SK-MEL-5 (cell line): ENCODE results near the gene XPNPEP1. TPM values are rescaled to one million over a fixed set of nuclear protein-coding genes. Genes with fewer than 3 reads are reported as not detected.

ENCODE experiments used
- DNase-seq: peaks from one replicate; pipeline ENCODE4 v3.0.0-alpha.2; 2016; ENCODE audit warnings: low read depth, low spot score
- in situ Hi-C: cut with HindIII; loops from 2 replicates; pipeline ENCODE4 v1.10.0; 2016; ENCODE audit warnings: low sequenced_read_pairs, high pct_unique_total_duplicates, low pct_unique_long_range_greater_than_20kb
- total RNA-seq: library from RNA; depleted of rRNA; stranded (reverse); fragments of >200 nt; shearing (Covaris generic); gene quantifications from 2 replicates; pipeline ENCODE4 v1.2.3, GENCODE V29; 2014

Gene XPNPEP1
- total RNA-seq, 1 experiment from 2014 or later, result 156 TPM

DNA sequence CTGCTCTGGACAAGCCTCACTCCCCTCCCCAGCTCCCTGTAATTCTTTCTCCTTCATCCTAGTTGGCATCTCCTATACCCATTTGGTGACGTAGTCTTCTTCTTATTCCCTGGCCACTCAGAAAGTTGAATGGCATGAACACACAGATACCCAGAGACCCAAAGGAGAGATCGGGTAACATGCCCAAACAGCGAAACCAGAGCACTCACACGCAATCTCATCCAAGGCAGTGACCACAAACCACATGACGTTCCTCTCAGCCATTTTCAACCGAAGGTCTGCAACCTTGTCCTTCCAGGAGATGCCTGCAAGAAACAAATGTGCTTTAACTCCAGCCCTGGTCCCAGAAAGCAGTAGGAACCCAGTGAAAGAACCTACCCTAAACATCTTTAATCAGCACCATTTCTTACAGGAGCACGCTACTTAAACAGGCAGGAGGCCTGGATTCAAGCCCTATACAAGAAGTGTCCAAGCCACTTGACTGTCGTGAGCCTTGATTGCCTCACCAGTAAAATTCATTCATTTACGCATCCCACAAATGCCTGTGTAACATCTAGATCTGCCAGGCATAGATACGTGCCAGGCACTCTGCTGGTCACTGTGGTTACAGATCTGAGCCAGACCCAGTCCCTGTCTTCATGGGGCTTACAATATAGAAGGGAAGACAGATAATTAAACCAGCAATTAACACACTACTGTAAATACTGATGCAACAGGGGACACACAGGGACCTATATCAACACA is 37.1 kb downstream of the XPNPEP1 start:
- DNase-seq, result peak; percentile 62

DNA sequence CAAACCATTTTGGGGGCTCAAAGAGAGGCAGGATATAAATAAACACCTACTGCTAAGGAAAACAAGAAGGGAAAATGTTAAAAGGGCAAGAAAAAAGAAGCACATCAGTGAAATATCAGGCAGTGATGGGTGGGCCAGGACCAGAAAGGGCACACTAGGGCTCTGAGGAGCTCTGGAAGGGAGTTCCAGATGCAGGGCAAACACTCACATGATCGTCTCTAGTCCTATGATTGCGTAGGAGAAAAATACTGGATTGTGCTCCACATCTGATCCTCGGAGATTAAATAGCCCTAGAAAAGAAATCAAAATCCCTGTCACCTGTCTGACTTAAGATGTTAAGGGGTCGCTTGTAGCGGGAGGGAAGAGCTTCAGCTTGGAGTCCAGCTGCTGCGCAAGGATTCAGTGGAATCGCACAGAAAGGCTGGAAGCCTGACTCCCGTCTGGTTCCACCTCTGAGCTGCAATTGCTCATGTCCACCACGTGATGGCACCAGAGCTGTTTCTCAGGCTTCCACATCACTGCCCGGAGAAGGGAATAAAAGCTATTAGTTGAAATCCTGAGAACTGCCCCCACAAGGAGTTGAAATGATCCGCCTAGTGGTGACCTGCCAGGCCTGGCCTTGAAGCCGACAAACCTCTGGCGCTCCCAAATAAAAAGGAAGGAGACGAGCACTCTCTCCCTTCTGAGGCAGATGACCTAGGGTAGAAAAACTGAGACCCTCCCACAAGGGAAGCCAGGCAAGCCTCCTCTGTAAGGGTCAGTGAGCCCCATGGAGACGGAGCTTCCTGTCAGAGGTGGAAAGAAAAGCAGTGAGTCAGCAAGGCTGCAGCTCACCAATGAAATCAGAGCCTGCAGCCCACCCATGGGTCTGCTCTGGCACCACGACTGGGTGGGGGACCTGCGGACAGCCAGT is 39.2 kb downstream of the XPNPEP1 start:
- peak; percentile 92 for DNase-seq
- in situ Hi-C loops, result no loop called here

More for the DNA sequence above, 37.1 kb downstream of the XPNPEP1 start:
- in situ Hi-C loops, result no loop called here

DNA sequence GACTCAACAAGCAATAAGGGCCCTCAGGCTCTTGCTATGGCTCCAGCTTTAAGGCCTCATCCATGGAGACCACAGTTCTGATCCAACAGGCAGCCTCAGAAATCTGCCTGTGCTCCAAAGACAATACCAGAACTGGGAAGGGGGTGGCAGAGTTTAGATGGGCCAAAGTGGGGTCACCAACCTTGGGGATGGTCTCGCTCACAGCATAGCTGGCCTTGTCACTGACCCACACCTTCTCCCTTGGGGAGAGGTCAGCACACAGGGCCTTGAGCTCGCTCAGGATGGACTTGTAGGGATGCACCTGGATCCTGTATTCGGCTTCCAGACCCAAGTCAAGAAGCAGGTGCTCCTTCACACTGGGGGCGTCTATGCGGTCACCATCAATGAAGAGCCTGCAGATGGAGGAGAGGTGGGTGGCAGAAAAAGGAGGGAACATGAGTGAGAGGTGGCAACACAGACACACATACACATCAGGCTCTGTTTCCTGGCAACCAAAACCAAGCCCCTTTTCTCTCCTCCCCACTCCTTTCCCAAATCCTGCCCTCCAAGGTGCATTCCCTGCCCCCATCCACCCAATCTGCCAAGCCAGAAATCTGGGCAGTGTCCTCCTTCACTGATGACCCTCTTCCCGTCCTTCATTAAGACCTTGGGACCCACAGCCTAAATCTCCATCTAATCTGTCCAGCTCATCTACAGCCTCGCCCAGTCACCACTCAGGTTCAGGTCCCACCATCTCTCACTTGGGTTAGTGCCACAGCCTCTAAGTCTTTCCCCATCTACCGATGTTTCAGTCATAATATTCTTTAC is 40.9 kb downstream of the XPNPEP1 start:
- in situ Hi-C loops, result no loop called here
- no peak for DNase-seq

DNA sequence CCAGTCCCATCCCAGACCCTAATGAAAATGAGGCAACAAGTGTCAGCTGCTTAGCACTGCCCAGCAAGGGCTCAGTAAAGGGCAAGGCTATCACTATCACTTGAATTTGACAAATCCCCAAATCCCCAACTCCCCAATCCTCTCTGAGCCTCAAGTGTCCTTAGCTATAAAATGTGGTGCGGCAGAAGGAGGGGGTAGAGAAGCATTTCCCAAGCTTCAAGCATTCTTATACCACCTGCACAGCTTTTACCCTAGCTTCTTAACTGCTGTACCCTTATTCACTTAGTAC is 41.6 kb downstream of the XPNPEP1 start:
- in situ Hi-C loops, result no loop called here
- no peak for DNase-seq

DNA sequence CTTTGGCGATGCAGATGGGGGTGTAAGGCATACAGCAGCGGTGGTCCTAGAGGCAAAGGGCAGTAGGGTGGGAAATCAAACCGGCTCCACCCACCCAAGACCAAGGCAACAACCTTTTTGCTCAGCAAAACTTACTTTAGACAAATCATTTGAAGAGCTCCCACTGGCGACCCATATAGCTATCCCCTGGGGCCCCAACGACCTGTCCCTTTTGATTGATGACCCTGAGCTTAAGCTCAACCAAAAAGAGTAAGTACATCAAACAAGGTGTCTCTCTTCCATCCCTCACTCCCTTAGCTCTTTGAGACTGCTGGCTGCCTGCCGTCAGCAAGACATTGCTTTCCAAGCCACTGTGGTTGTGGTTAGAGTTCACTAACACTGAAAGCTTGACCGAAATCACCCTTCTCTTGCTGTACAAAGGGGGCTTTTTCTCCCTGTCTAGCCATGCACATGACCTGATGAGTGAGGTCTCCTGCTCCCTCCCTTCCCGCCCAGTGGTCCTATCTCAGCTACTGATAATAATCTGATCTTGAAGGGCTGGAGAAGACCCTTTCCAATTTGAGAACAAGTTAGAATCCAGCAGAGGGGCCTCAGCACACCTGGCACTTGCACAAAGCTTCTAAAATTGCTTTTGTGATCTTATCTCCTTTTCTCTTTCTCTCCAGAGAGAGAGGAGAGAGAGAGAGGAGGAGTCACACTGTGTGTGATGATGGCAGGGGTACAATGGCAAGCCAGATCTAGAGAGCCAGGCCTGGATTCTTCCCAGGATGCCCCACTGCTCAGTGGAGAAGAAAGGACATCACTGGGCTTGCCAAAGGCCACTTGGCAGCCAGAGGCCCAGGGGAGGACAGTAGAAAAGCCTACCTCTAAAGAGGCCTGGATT is 42.2 kb downstream of the XPNPEP1 start:
- no peak for DNase-seq
- in situ Hi-C loops, result no loop called here

DNA sequence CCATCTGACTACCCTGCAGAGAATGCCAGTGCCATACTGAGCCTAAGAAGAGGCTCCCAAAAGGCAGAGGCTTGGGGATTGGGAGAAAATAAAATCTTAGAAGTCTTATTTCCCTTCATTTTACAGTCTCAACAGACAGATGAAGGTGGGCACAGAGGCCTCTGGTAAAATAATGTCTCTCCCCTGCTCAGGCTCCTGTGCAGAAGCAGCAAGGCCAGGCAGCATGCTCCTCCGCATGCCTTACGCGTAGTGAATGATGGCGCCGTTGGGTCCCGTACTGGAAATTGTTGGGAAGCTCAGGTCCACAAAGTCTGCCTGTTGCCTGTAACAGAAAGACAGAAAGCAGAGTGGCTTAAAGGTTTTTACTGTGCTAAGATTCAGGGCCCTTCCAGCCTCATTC is 45.8 kb downstream of the XPNPEP1 start:
- in situ Hi-C loops, result no loop called here
- no peak for DNase-seq

DNA sequence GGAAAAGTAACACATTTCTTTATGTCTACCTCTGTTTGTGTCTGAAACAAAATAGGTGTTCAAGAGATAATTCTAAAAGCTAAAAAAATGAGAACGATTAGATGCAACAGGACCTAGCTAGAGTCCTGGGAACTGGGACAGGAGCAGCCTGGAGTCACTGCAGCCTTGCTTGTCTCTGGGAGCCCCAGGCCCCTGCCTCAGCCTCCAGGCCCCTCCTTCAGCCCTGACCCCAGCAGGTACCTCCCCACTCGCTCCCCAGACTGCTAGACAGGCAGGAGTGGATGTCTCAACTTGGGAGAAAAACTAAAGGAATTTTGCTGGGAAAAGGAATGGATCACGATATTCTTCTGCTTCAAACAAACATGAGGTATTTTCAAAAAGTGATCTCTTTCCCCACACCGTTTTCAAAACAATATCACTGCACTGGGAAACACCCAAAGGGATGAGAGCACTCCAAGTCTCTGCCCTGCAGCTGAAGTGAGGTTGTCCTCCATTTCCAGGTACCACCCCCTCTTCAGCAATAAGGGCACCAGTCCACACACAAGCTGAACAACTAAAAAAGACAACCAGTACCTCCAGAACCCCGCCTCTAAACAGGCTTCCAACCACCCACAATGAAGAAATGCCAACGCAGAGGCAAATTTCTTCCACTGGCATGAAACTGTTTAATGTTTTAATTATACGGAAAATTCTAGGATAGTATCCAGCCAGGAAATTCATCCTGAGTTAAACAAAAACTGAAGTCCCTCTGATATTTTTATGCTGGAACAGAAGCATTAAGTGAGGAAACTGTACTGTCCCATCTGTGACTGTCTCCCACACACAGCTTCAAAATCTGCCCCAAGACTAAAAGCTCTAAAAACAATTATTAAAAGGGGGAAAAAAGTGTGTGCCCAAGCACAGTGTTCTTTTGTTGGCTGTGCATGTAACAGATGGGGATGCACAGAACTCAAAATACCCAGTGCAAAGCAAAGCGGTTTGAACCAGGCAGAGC is 47.2 kb downstream of the XPNPEP1 start:
- in situ Hi-C loops, result no loop called here
- DNase-seq, result no peak

DNA sequence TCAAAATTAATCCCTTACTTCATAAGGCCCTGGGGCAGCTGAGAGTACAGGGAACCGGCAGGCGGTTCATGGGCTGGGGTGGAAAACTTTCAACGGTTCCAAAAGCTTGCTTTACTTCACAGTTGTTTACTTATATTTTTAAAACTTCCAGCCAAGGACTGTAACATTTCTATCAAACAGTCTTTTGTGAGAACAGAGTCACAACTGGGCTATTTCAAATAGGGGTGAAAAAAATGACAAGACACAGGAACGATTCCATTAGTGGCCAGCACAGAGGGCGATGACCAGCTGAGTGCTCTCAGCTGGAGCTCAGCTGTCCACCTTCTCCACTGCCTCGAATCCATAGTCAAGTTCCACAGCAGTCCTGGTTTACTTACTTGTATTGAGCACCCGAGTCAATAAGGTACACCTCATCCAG is 48.2 kb downstream of the XPNPEP1 start:
- no peak for DNase-seq
- in situ Hi-C loops, result no loop called here

DNA sequence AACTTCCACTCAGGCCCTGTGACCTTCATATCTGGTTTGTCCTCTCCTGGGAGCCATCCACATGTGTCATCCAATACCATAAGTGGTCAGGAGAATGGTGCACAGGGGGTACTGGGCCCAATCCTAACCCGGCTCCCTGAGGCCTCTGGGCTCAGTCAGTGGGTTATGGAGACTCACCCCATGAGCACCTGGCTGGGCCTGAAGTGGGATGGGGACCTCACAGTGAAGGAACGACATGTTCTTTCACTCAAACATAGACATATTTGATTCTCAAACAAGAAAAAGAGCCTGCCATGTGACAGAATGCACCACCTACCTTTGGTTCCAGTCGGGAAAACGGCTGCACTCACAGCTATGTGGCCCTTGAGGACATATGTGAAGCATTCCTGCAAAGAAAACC is 51.8 kb downstream of the XPNPEP1 start:
- in situ Hi-C loops, result no loop called here
- DNase-seq, result no peak

DNA sequence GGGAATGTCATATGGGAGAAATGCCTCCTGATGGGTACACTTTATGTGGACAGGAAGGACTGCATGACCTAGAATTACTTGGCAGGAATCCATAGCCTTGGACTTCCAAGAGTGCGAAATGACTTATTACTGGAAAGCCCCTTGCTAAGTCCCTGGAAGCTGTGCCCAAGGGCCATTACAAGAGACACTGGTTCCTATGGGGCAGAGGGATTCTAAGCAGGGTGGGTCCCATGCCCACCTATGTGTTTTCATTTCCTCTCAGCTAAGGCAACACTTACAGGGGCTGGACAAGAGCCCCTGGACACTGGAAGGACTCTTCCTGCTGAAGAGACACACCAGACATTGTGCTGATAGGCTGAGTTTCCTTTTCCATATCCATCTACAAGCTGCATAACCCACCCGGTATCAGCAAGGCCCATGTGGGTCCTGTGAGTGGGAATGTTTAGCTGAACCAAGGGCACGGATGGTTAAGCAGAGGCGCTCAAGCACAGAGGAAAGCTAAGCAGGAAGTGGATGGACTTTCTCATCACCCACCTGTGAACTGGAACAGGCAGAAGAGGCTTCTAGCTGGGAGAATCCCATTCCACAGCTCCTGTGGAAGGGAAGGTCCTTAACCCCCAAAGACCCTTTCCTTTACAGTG is 56.2 kb downstream of the XPNPEP1 start:
- in situ Hi-C loops, result no loop called here
- DNase-seq, result no peak

DNA sequence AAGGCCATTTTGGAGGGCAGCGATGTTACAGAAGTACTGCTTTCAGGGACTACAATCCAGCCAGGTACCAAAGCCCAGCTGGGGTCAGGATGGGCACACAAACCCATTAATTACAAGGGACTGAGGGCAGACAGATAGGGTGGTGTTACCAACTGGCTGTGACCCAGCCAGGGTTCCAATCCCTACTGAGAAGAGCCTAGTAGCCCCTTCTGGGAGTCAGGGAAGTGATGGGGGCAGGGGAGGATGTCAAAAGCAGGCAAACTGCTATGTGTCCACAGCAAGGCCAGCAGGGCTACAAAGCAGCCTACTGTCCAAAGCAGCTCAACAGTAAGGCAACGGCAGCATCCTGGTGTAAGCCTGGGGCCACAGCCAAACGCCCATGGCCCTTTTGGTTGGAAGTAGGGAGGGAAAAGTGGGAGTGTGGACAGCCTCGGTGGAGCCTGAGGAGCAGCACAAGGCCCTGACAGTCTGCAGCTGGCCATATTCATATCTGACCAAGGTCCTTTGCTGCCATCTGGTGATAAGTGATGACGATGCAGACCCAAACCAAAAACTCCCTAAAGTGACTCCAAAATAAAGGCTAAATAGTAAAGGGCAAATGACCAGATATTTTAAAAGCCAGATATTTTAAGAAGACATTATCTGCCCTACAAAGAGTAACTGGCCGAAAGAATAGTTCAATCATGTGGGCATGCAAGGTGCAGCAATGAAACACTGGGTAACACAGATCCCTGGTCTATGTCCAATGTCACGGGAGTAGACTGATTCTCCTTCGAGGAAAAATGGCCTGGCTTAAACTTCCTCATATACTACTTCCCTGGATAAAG is 56.9 kb downstream of the XPNPEP1 start:
- in situ Hi-C loops, result no loop called here
- DNase-seq, result peak; percentile 23

DNA sequence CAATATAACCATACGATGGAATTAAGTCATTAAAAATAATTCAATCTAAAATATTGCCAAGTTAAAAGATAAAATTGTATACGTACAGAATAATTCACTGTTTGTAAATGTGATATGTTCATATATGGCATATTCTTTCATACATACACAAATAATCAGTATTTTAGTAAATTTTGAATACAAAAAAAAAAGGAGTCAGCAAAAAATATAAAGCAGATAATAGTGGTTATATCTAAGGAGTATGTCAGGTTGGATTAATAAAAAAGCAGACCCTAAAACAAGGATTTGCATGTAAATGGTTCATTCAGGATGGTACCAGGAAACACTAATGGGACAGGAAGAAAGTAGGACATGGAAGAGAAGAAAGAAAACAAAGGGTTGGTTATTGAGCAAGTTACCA is 59.5 kb downstream of the XPNPEP1 start:
- DNase-seq, result no peak
- in situ Hi-C loops, result no loop called here

DNA sequence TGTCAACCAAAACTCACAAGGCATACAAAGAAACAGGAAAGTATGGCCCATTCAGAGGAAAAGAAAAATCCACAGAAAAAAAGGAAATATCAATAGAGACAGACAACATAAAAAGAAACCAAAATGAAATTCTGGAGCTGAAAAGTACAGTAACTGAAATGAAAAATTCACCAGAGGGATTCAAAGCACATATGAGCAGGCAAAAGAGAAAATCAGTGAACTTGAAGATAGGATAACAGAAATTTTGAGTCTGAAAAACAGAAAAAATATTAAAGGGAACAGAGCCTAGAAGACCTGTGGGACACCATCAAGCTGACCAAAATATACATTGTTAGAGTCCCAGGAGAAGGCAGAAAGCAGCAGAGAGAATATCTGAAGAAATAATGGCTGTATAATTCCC is 60.6 kb downstream of the XPNPEP1 start:
- no peak for DNase-seq
- in situ Hi-C loops, result no loop called here

DNA sequence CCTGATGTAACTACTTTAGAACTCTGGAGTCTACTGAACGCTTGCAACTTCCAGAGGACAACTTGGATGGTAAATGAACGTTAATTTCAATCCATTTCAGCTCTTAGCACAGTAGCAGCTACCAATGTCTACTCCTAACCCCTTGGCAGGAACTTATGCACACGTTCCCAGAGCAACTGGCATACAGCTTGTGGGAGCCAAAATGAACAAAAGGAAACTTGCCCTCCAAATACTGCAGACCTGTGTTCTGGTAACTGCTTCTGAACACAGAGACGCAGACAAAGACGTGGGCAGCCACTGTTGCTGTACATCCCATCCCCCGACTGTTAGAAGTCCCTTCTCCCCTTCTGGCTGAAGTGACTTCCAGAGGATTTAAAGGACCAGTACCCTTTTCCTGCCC is 61.3 kb downstream of the XPNPEP1 start:
- in situ Hi-C loops, result no loop called here
- DNase-seq, result no peak

DNA sequence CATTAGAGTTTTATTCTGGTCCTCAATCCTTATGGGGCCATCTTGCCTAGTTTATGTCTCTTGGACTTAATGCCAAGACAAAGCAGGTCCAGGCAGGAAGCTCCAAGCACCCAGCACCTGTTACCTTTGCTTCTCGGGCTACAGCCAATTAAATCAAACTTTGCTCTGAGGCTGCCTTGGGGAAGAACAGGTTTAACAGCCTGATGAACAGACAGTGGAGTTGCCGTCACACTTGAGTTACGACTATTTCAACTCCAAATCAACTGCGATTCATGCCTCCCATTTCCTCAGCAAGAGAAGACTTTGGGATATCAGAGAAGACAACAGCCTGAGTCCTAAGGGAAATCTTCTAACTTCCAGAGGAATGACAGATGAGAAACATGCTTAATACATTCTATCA is 62.2 kb downstream of the XPNPEP1 start:
- DNase-seq, result no peak
- in situ Hi-C loops, result no loop called here
